SK-N-SH (cell line): ENCODE measurements around the gene SLC6A8.

Experiments
- CTCF ChIP-seq: fragments of 200-600 bp; sonication (generic); IDR thresholded peaks from 2 replicates; pipeline ENCODE4 v1.6.1; 2017; ENCODE audit warnings: antibody characterized with exemption, mild to moderate bottlenecking, moderate library complexity
- FOSL2 ChIP-seq: IDR thresholded peaks from 2 replicates; pipeline ENCODE4 v1.4.0; 2012; ENCODE audit warnings: low read depth, mild to moderate bottlenecking, moderate library complexity, borderline replicate concordance
- GABPA ChIP-seq: IDR thresholded peaks from 2 replicates; pipeline ENCODE4 v1.4.0; 2012; ENCODE audit warnings: low read depth, mild to moderate bottlenecking
- JUND ChIP-seq: IDR thresholded peaks from 2 replicates; pipeline ENCODE4 v1.4.0; 2012
- MAX ChIP-seq: IDR thresholded peaks from 2 replicates; pipeline ENCODE4 v1.4.0; 2012; ENCODE audit warnings: low read depth
- MXI1 ChIP-seq: IDR thresholded peaks from 2 replicates; pipeline ENCODE4 v1.6.1; 2012; ENCODE audit warnings: mild to moderate bottlenecking, low read depth, low read length, improper control_type of control experiment
- POLR2AphosphoS5 ChIP-seq: IDR thresholded peaks from 2 replicates; pipeline ENCODE4 v1.6.1; 2012; ENCODE audit warnings: low read depth, low read length
- RAD21 ChIP-seq: IDR thresholded peaks from 2 replicates; pipeline ENCODE4 v1.6.1; 2012; ENCODE audit warnings: mild to moderate bottlenecking, low read length
- RFX5 ChIP-seq: IDR thresholded peaks from 2 replicates; pipeline ENCODE4 v1.6.1; 2012; ENCODE audit warnings: mild to moderate bottlenecking, improper control_type of control experiment, low read length
- RXRA ChIP-seq: IDR thresholded peaks from 2 replicates; pipeline ENCODE4 v1.4.0; 2012; ENCODE audit warnings: low read depth, mild to moderate bottlenecking, borderline replicate concordance
- SMC3 ChIP-seq: IDR thresholded peaks from 2 replicates; pipeline ENCODE4 v1.6.1; 2012; ENCODE audit warnings: low read depth, low read length, improper control_type of control experiment
- TAF1 ChIP-seq: IDR thresholded peaks from 2 replicates; pipeline ENCODE4 v1.6.1; 2012; ENCODE audit warnings: low read depth, mild to moderate bottlenecking, low read length, moderate library complexity, borderline replicate concordance
- ZBTB33 ChIP-seq: IDR thresholded peaks from 2 replicates; pipeline ENCODE4 v1.4.0; 2012; ENCODE audit warnings: low read depth, borderline replicate concordance

- TF ChIP-seq MAX (no peak), SMC3 (no peak), CTCF (no peak), FOSL2 (no peak), JUND (no peak), TAF1 (no peak), RXRA (no peak), ZBTB33 (no peak), POLR2AphosphoS5 (no peak), RFX5 (no peak), MXI1 (no peak), GABPA (no peak), RAD21 (no peak)
Observed at GRCh38 chrX:153731117-153731844, 43.6 kb downstream of the SLC6A8 start.
